Pericardium fibroblast (primary cell): ENCODE data around the gene SYNGR3. TPM values are rescaled to one million over a fixed set of nuclear protein-coding genes. Genes with fewer than 3 reads are reported as not detected.

Experiments used
- total RNA-seq: library from RNA; depleted of rRNA; stranded (reverse); fragments of >200 nt; gene quantifications from 2 replicates; pipeline ENCODE4 v1.2.3, GENCODE V29; 2015

Gene SYNGR3
- 1.3 and 1.4 TPM in 2 replicates for total RNA-seq

GRCh38 chr16:1989209-1990100, at the start of gene SYNGR3:
Gene SYNGR3, plus strand, starts transcription at chr16:1989970. Its CDS starts 133 bp downstream, at chr16:1990103.

GRCh38 chr16:1942810-1943726, 46.7 kb upstream of the SYNGR3 start, which contains the start of gene MSRB1:
Gene MSRB1, minus strand, starts transcription at chr16:1943199. Its CDS starts 43 bp downstream, at chr16:1943156.

GRCh38 chr16:1959269-1960039, 30.3 kb upstream of the SYNGR3 start, which contains the start of gene NDUFB10:
Gene NDUFB10, plus strand, starts transcription at chr16:1959538. Its CDS starts 87 bp downstream, at chr16:1959625.

GRCh38 chr16:1964506-1965395, 25.0 kb upstream of the SYNGR3 start, which contains the start of gene RPS2:
Gene RPS2, minus strand, starts transcription at chr16:1964826. Its CDS starts 201 bp downstream, at chr16:1964625.

GRCh38 chr16:1966460-1966859, 23.3 kb upstream of the SYNGR3 start, which contains the start of gene RNF151:
Gene RNF151, plus strand, starts transcription at chr16:1966856. Its CDS starts 26 bp downstream, at chr16:1966882.

GRCh38 chr16:1971796-1972489, 17.8 kb upstream of the SYNGR3 start, which contains the start of gene TBL3:
Gene TBL3, plus strand, starts transcription at chr16:1972053. Its CDS starts 112 bp downstream, at chr16:1972165.

GRCh38 chr16:1981398-1981836, 8.4 kb upstream of the SYNGR3 start, which contains the start of gene NOXO1:
Gene NOXO1, minus strand, starts transcription at chr16:1981469. Its CDS starts 290 bp downstream, at chr16:1981179.

GRCh38 chr16:1983544-1984346, 6.0 kb upstream of the SYNGR3 start, which contains the start of gene GFER:
Gene GFER, plus strand, starts transcription at chr16:1984193. Its CDS starts 26 bp downstream, at chr16:1984219.

GRCh38 chr16:2009791-2010510, 20.2 kb downstream of the SYNGR3 start, which contains the start of gene ZNF598:
Gene ZNF598, minus strand, starts transcription at chr16:2009821.

GRCh38 chr16:2019518-2019920, 29.7 kb downstream of the SYNGR3 start, which contains the start of gene NPW:
Gene NPW, plus strand, starts transcription at chr16:2019785.

GRCh38 chr16:2026461-2027023, 36.8 kb downstream of the SYNGR3 start, which contains the start of gene NHERF2:
Gene NHERF2, plus strand, starts transcription at chr16:2026902. Its CDS starts 104 bp downstream, at chr16:2027006.

Other genes starting within 250 kb of the SYNGR3 start
- gene NME3, start 218.4 kb upstream of the SYNGR3 start, total RNA-seq: 89.0 and 91.8 TPM in 2 replicates
- gene EME2, start 217.2 kb upstream of the SYNGR3 start, total RNA-seq: 3.9 and 11.9 TPM in 2 replicates
- 85.5 and 88.4 TPM in 2 replicates for gene MRPS34, start 216.8 kb upstream of the SYNGR3 start, total RNA-seq
- 35.9 and 42.5 TPM in 2 replicates for gene SPSB3, start 207.4 kb upstream of the SYNGR3 start, total RNA-seq
- gene NUBP2, start 207.0 kb upstream of the SYNGR3 start, total RNA-seq: 87.6 and 105 TPM in 2 replicates
- gene IGFALS, start 196.3 kb upstream of the SYNGR3 start, total RNA-seq: not detected in 2 replicates
- gene HAGH, start 163.1 kb upstream of the SYNGR3 start, total RNA-seq: 16.1 and 36.5 TPM in 2 replicates
- gene FAHD1, start 162.8 kb upstream of the SYNGR3 start, total RNA-seq: 32.1 and 32.4 TPM in 2 replicates
- gene MEIOB, start 117.8 kb upstream of the SYNGR3 start, total RNA-seq: 0.34 TPM in 1 of 2 replicates, not detected in the other
- gene HS3ST6, start 71.6 kb upstream of the SYNGR3 start, total RNA-seq: 0.12 and 0.34 TPM in 2 replicates
- gene MSRB1, start 46.8 kb upstream of the SYNGR3 start, total RNA-seq: 8.9 and 9.4 TPM in 2 replicates
- gene RPL3L, start 35.3 kb upstream of the SYNGR3 start, total RNA-seq: not detected in 2 replicates
- gene NDUFB10, start 30.4 kb upstream of the SYNGR3 start, total RNA-seq: 234 and 254 TPM in 2 replicates
- gene RPS2, start 25.1 kb upstream of the SYNGR3 start, total RNA-seq: 4,233 and 5,666 TPM in 2 replicates
- not detected in 2 replicates for gene RNF151, start 23.1 kb upstream of the SYNGR3 start, total RNA-seq
- gene TBL3, start 17.9 kb upstream of the SYNGR3 start, total RNA-seq: 27.9 and 35.8 TPM in 2 replicates
- 2.1 TPM in 1 of 2 replicates, not detected in the other for gene NOXO1, start 8.5 kb upstream of the SYNGR3 start, total RNA-seq
- gene GFER, start 5.8 kb upstream of the SYNGR3 start, total RNA-seq: 11.4 and 28.1 TPM in 2 replicates
- 31.0 and 49.6 TPM in 2 replicates for gene ZNF598, start 19.9 kb downstream of the SYNGR3 start, total RNA-seq
- 1.6 and 8.7 TPM in 2 replicates for gene NPW, start 29.8 kb downstream of the SYNGR3 start, total RNA-seq
- 19.3 and 52.7 TPM in 2 replicates for gene NHERF2, start 36.9 kb downstream of the SYNGR3 start, total RNA-seq
- gene NTHL1, start 57.9 kb downstream of the SYNGR3 start, total RNA-seq: 19.2 and 23.6 TPM in 2 replicates
- gene TSC2, start 58.0 kb downstream of the SYNGR3 start, total RNA-seq: 33.6 and 45.9 TPM in 2 replicates
- 177 and 192 TPM in 2 replicates for gene PKD1, start 145.9 kb downstream of the SYNGR3 start, total RNA-seq
- gene RAB26, start 158.7 kb downstream of the SYNGR3 start, total RNA-seq: 1.9 TPM in 1 of 2 replicates, not detected in the other
- 59.3 and 62.7 TPM in 2 replicates for gene TRAF7, start 165.8 kb downstream of the SYNGR3 start, total RNA-seq
- under 0.01 and 1.0 TPM in 2 replicates for gene CASKIN1, start 206.6 kb downstream of the SYNGR3 start, total RNA-seq
- 76.2 and 97.6 TPM in 2 replicates for gene MLST8, start 215.5 kb downstream of the SYNGR3 start, total RNA-seq
- gene BRICD5, start 220.9 kb downstream of the SYNGR3 start, total RNA-seq: 0.09 and 0.70 TPM in 2 replicates
- 9.9 and 15.4 TPM in 2 replicates for gene PGP, start 224.9 kb downstream of the SYNGR3 start, total RNA-seq
- 22.1 and 25.4 TPM in 2 replicates for gene E4F1, start 233.6 kb downstream of the SYNGR3 start, total RNA-seq
- 0.26 TPM in 1 of 2 replicates, not detected in the other for gene DNASE1L2, start 246.5 kb downstream of the SYNGR3 start, total RNA-seq